Thymus (tissue), 11 donors: Measurements from ENCODE around the gene GPRC5A. TPM values are rescaled to one million over a fixed set of nuclear protein-coding genes. Genes with fewer than 3 reads are reported as not detected.
"Not testable (repeated sequence)": the region's sequence is repeated elsewhere in the genome, so short reads cannot be mapped to it uniquely, and the experiment has no call there.

Experiments
- DNase-seq, 9 donors: peaks; one replicate each; pipeline ENCODE4 v3.0.0-alpha.2; 2013; ENCODE audit warnings: low spot score in 9 of 9, low read depth in 6 of 9, missing footprints in 1 of 9
- H3K27ac ChIP-seq, 2 donors: one replicate each; pipeline ENCODE4 v1.5.1; 2013; ENCODE audit warnings: control low read depth in 1 of 2, low read depth in 1 of 2, low read length in 1 of 2, mild to moderate bottlenecking in 1 of 2, moderate library complexity in 1 of 2
- H3K27me3 ChIP-seq, 2 donors: one replicate each; pipeline ENCODE4 v1.5.1; 2013; ENCODE audit warnings: low read length in 1 of 2; ENCODE audit not compliant: control insufficient read depth in 2 of 2, insufficient read depth in 1 of 2
- H3K36me3 ChIP-seq, 2 donors: one replicate each; pipeline ENCODE4 v1.5.1; 2013; ENCODE audit warnings: low read length in 1 of 2, mild to moderate bottlenecking in 1 of 2, moderate library complexity in 1 of 2; ENCODE audit not compliant: control insufficient read depth in 2 of 2, insufficient read depth in 2 of 2
- H3K4me1 ChIP-seq, 2 donors: one replicate each; pipeline ENCODE4 v1.5.1; 2013; ENCODE audit warnings: low read length in 2 of 2; ENCODE audit not compliant: control insufficient read depth in 2 of 2, insufficient read depth in 2 of 2
- H3K4me3 ChIP-seq, 2 donors: one replicate each; pipeline ENCODE4 v1.5.1; 2013; ENCODE audit warnings: low read length in 2 of 2, control low read depth in 1 of 2, mild to moderate bottlenecking in 1 of 2
- H3K9me3 ChIP-seq, 2 donors: one replicate each; pipeline ENCODE4 v1.5.1; 2013; ENCODE audit warnings: low read length in 1 of 2, mild to moderate bottlenecking in 1 of 2; ENCODE audit not compliant: control insufficient read depth in 2 of 2, insufficient read depth in 1 of 2
- WGBS: extraction: QIAGEN DNeasy Blood & Tissue Kit; methylation state at CpG from one replicate; pipeline ENCODE4 v1.1.7; 2013; 5-methylcytosine and 5-hydroxymethylcytosine counted together
- polyA plus RNA-seq: library from polyadenylated mRNA; stranded (reverse); fragments of 200-250 nt; gene quantifications from one replicate; pipeline ENCODE4 v1.2.3, GENCODE V29; 2013
- total RNA-seq: library from RNA; stranded (reverse); fragments of 120-200 nt; gene quantifications from one replicate; pipeline ENCODE4 v1.2.4, GENCODE V29; 2013
- donor health status: healthy.

Gene GPRC5A
- total and polyA plus RNA-seq, 2 donors, result 0.09 to 1.1 TPM

GRCh38 chr12:12871587-12872138 is 19.7 kb upstream of the GPRC5A start:
- H3K27ac ChIP-seq, result no peak overlapping the region
- no peak for DNase-seq
- 97% methylated on average over 6 of the region's 6 CpGs for WGBS
- no peaks in the 10 kb centered on the region for H3K4me1 ChIP-seq
- no peaks in the 10 kb centered on the region for H3K36me3 ChIP-seq
- H3K4me3 ChIP-seq, result no peak overlapping the region
- no peaks in the 10 kb centered on the region for H3K9me3 ChIP-seq
- H3K27me3 ChIP-seq, result no peaks in the 10 kb centered on the region

GRCh38 chr12:12872139-12872933 is 19.0 kb upstream of the GPRC5A start:
- no peaks in the 10 kb centered on the region for H3K4me1 ChIP-seq
- H3K4me3 ChIP-seq, result no peak overlapping the region
- H3K36me3 ChIP-seq, result no peaks in the 10 kb centered on the region
- H3K9me3 ChIP-seq, result no peaks in the 10 kb centered on the region
- WGBS, result 93% methylated on average over 10 of the region's 10 CpGs
- no peak for DNase-seq
- H3K27me3 ChIP-seq, result no peaks in the 10 kb centered on the region
- H3K27ac ChIP-seq, result no peak overlapping the region

GRCh38 chr12:12872934-12873275 is 18.5 kb upstream of the GPRC5A start:
- Histone ChIP-seq H3K4me3 (no peak overlapping the region), H3K27me3 (no peaks in the 10 kb centered on the region), H3K36me3 (no peaks in the 10 kb centered on the region), H3K27ac (no peak overlapping the region), H3K9me3 (no peaks in the 10 kb centered on the region), H3K4me1 (no peaks in the 10 kb centered on the region)
- WGBS, result 98% methylated on average over 2 of the region's 2 CpGs
- no peak for DNase-seq

GRCh38 chr12:12874029-12874428 is 17.3 kb upstream of the GPRC5A start:
- no peak for DNase-seq
- 96% methylated on average over 1 of the region's 1 CpG for WGBS
- Histone ChIP-seq H3K27me3 (no peaks in the 10 kb centered on the region), H3K36me3 (no peaks in the 10 kb centered on the region), H3K27ac (no peak overlapping the region), H3K4me1 (no peaks in the 10 kb centered on the region), H3K4me3 (no peak overlapping the region), H3K9me3 (no peaks in the 10 kb centered on the region)

GRCh38 chr12:12875301-12875700 is 16.1 kb upstream of the GPRC5A start:
- H3K4me1 ChIP-seq, H3K9me3 ChIP-seq: not testable (repeated sequence)
- WGBS, result 97% methylated on average over 10 of the region's 10 CpGs

GRCh38 chr12:12877153-12877768 is 14.1 kb upstream of the GPRC5A start:
- H3K27ac ChIP-seq, result no peak overlapping the region
- WGBS, result 88% methylated on average over 5 of the region's 5 CpGs
- H3K4me3 ChIP-seq, result no peak overlapping the region
- H3K27me3 ChIP-seq, result no peaks in the 10 kb centered on the region
- DNase-seq, result no peak
- H3K36me3 ChIP-seq, result no peaks in the 10 kb centered on the region
- no peaks in the 10 kb centered on the region for H3K9me3 ChIP-seq
- no peaks in the 10 kb centered on the region for H3K4me1 ChIP-seq

More at GRCh38 chr12:12875301-12875700, 16.1 kb upstream of the GPRC5A start:
- H3K27me3 ChIP-seq, DNase-seq, H3K36me3 ChIP-seq, H3K4me3 ChIP-seq, H3K27ac ChIP-seq: not testable (repeated sequence)

GRCh38 chr12:12877781-12878455 is 13.4 kb upstream of the GPRC5A start:
- Histone ChIP-seq H3K27me3 (no peaks in the 10 kb centered on the region), H3K4me1 (no peaks in the 10 kb centered on the region), H3K36me3 (no peaks in the 10 kb centered on the region), H3K9me3 (no peaks in the 10 kb centered on the region), H3K27ac (no peak overlapping the region), H3K4me3 (no peak overlapping the region)
- 89% methylated on average over 9 of the region's 9 CpGs for WGBS
- no peak for DNase-seq

GRCh38 chr12:12880537-12880936 is 10.8 kb upstream of the GPRC5A start:
- Histone ChIP-seq H3K27ac (no peak overlapping the region), H3K36me3 (no peaks in the 10 kb centered on the region), H3K27me3 (no peaks in the 10 kb centered on the region), H3K4me3 (no peak overlapping the region), H3K9me3 (no peaks in the 10 kb centered on the region), H3K4me1 (no peaks in the 10 kb centered on the region)
- WGBS, result 69% methylated on average over 6 of the region's 6 CpGs
- DNase-seq, result no peak
